Measurements from ENCODE around the gene XKR7. TPM values are rescaled to one million over a fixed set of nuclear protein-coding genes. Genes with fewer than 3 reads are reported as not detected.

Gene XKR7
- total RNA-seq, 1 donor: under 0.01 TPM

DNA sequence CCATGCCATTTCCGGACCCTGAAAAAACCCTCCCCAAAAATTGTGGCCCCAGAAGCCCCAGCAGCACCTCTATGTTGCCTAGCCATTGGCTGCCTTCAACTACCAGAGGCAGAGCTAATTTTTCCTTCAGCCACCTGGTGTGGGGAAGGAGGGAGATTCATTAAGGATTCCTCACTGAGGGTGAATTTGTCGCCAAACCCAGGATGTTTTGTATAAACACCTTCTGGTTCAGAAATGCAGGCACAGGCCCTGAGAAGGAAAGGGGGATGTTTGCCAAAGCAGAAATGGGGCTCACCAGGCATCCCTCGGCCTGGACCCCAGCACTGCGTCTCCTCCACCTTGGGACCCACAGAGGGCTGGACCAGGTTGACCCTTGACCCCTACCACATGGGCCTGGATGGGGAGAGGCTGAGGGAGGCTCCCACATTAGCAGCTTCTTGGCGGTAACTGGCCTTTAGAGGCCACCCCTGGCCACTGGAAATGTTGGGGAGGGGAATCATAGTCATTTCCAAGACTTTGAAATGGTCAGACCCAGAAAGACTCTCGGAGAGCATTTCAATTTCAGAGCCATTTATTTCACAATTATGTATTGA lies 14.3 kb upstream of the XKR7 start:
- TF ChIP-seq, protein P1, sequence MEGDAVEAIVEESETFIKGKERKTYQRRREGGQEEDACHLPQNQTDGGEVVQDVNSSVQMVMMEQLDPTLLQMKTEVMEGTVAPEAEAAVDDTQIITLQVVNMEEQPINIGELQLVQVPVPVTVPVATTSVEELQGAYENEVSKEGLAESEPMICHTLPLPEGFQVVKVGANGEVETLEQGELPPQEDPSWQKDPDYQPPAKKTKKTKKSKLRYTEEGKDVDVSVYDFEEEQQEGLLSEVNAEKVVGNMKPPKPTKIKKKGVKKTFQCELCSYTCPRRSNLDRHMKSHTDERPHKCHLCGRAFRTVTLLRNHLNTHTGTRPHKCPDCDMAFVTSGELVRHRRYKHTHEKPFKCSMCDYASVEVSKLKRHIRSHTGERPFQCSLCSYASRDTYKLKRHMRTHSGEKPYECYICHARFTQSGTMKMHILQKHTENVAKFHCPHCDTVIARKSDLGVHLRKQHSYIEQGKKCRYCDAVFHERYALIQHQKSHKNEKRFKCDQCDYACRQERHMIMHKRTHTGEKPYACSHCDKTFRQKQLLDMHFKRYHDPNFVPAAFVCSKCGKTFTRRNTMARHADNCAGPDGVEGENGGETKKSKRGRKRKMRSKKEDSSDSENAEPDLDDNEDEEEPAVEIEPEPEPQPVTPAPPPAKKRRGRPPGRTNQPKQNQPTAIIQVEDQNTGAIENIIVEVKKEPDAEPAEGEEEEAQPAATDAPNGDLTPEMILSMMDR (IDR thresholded peaks at IDR 0.05; ENCODE audit: extremely low read depth, low read depth, low read length): no peak

DNA sequence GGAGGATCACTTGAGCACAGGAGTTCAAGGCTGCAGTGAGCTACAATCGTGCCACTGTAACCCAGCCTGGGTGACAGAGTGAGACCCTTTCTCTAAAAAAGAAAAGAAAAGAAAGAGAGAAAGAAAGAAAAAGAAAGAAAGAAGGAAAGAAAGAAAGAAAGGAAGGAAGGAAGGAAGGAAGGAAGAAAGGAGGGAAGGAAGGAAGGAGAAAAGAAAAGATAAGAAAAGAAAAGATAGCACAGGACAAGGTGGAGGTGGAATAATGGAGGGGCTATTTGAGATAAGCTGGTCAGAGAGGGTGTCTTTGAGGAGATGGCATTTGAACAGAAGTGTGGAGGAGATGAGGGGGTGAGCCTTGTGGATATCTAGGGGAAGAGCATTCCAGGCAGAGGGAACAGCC lies 13.5 kb upstream of the XKR7 start:
- H4K20me1 ChIP-seq (ENCODE audit: insufficient read depth, low read length): peaks cover 12% of the 10 kb centered on the region
- no peak overlapping the region for H2AFZ ChIP-seq (ENCODE audit: low read length)
- H3K9me3 ChIP-seq (ENCODE audit: low read depth, low read length): no peaks in the 10 kb centered on the region
- H3K4me2 ChIP-seq (ENCODE audit: insufficient read depth, low read length): no peak overlapping the region
- no peak for DNase-seq (ENCODE audit: insufficient read length, low spot score, missing footprints)
- no peak overlapping the region for H3K4me3 ChIP-seq (ENCODE audit: insufficient read depth, low read length)
- TF ChIP-seq, protein P1 (IDR thresholded peaks at IDR 0.05; ENCODE audit: extremely low read depth, low read depth, low read length): no peak
- H3K36me3 ChIP-seq (ENCODE audit: insufficient read depth, low read length): no peaks in the 10 kb centered on the region
- H3K79me2 ChIP-seq (ENCODE audit: insufficient read depth, low read length): peaks cover 23% of the 10 kb centered on the region
- H3K27ac ChIP-seq (ENCODE audit: low read depth, low read length): no peak overlapping the region
- peaks cover 9% of the 10 kb centered on the region for H3K4me1 ChIP-seq (ENCODE audit: insufficient read depth, low read length)
- peaks cover under 1% of the 10 kb centered on the region for H3K27me3 ChIP-seq (ENCODE audit: insufficient read depth, low read length)

More for the DNA sequence above, 14.3 kb upstream of the XKR7 start:
- peaks cover 4% of the 10 kb centered on the region for H3K36me3 ChIP-seq (ENCODE audit: insufficient read depth, low read length)
- H4K20me1 ChIP-seq (ENCODE audit: insufficient read depth, low read length): peaks cover 13% of the 10 kb centered on the region
- H3K79me2 ChIP-seq (ENCODE audit: insufficient read depth, low read length): peaks cover 27% of the 10 kb centered on the region
- H3K4me1 ChIP-seq (ENCODE audit: insufficient read depth, low read length): peaks cover 9% of the 10 kb centered on the region
- DNase-seq (ENCODE audit: insufficient read length, low spot score, missing footprints): no peak
- H3K9me3 ChIP-seq (ENCODE audit: low read depth, low read length): no peaks in the 10 kb centered on the region
- H2AFZ ChIP-seq (ENCODE audit: low read length): no peak overlapping the region
- no peaks in the 10 kb centered on the region for H3K27me3 ChIP-seq (ENCODE audit: insufficient read depth, low read length)
- H3K27ac ChIP-seq (ENCODE audit: low read depth, low read length): no peak overlapping the region
- no peak overlapping the region for H3K4me3 ChIP-seq (ENCODE audit: insufficient read depth, low read length)
- no peak overlapping the region for H3K4me2 ChIP-seq (ENCODE audit: insufficient read depth, low read length)

DNA sequence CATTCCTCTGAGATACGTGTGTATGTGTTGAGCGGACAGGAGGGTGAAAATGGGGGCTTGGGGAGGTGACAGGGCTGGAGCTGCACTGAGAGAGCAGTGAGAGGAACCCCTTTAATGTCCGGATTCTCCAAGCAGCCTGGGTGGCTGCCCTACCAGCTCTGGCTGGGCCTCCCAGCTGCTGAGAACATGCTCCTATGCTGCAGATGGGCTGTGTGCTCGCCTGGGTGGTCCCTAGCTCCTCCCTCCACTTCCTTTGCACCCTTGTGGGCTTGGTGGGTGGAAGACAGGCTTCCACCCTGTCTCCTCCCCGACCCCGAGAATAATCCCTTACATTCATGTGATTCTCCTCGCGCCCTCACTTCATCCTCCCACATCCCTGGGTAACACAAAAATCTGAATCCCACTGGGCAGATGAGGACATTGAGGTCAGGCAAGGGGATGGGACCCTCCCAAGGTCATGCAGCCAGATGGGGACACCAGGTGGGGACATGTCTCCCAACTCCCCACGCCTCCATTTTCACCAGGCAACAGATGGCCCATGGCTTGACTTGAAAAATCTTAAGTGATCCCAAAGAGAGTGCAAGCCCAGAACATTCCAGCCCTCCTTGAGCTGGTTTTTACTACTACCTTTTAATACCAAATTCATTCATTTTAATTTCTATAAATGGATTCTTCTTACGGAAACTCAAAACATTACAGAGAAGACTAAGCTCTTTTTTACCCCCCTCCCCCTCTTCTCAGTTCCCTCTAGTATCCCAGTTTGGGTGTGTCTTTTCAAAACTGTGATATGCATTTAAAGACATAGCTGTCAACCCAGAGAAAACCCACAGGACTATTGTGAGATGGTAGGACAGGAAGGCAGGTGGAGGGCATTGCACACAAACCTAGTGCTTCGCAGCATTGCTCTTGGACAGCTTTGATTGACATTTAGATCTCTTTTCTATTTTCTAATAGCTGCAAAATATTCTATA lies 11.1 kb upstream of the XKR7 start:
- DNase-seq (ENCODE audit: insufficient read length, low spot score, missing footprints): no peak
- TF ChIP-seq, protein P1 (IDR thresholded peaks at IDR 0.05; ENCODE audit: extremely low read depth, low read depth, low read length): no peak
- no peak overlapping the region for H3K4me3 ChIP-seq (ENCODE audit: insufficient read depth, low read length)
- H3K27ac ChIP-seq (ENCODE audit: low read depth, low read length): no peak overlapping the region
- H3K27me3 ChIP-seq (ENCODE audit: insufficient read depth, low read length): peaks cover 7% of the 10 kb centered on the region
- no peaks in the 10 kb centered on the region for H3K79me2 ChIP-seq (ENCODE audit: insufficient read depth, low read length)
- H3K4me1 ChIP-seq (ENCODE audit: insufficient read depth, low read length): no peaks in the 10 kb centered on the region
- H3K4me2 ChIP-seq (ENCODE audit: insufficient read depth, low read length): no peak overlapping the region
- H3K9me3 ChIP-seq (ENCODE audit: low read depth, low read length): no peaks in the 10 kb centered on the region
- H4K20me1 ChIP-seq (ENCODE audit: insufficient read depth, low read length): no peaks in the 10 kb centered on the region
- no peak overlapping the region for H2AFZ ChIP-seq (ENCODE audit: low read length)
- no peaks in the 10 kb centered on the region for H3K36me3 ChIP-seq (ENCODE audit: insufficient read depth, low read length)

DNA sequence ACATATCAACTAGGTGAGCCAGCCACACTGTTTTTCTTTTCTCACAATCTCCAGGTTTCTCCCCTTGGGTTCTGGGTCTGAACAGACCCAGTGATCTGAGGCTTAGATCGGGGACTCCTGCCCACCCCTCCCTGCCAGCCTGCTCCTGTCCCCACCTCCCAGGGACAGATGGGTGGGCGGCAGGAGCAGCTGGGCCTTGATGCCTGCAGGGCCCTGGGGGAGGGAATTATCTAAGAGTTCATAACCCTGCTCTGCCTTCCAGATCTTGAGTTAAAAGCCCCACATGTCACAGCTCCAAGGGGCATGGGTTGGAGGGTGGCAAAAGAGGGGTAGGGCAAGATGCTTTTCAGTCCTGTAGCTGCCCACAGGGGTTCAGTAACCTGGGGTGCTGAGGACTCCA lies 5.2 kb upstream of the XKR7 start:
- no peak overlapping the region for H3K4me2 ChIP-seq (ENCODE audit: insufficient read depth, low read length)
- peaks cover 27% of the 10 kb centered on the region for H3K27me3 ChIP-seq (ENCODE audit: insufficient read depth, low read length)
- no peaks in the 10 kb centered on the region for H3K9me3 ChIP-seq (ENCODE audit: low read depth, low read length)
- H3K79me2 ChIP-seq (ENCODE audit: insufficient read depth, low read length): no peaks in the 10 kb centered on the region
- H2AFZ ChIP-seq (ENCODE audit: low read length): no peak overlapping the region
- H4K20me1 ChIP-seq (ENCODE audit: insufficient read depth, low read length): peaks cover 3% of the 10 kb centered on the region
- no peaks in the 10 kb centered on the region for H3K36me3 ChIP-seq (ENCODE audit: insufficient read depth, low read length)
- H3K27ac ChIP-seq (ENCODE audit: low read depth, low read length): no peak overlapping the region
- no peak overlapping the region for H3K4me3 ChIP-seq (ENCODE audit: insufficient read depth, low read length)
- H3K4me1 ChIP-seq (ENCODE audit: insufficient read depth, low read length): no peaks in the 10 kb centered on the region
- TF ChIP-seq, protein P1 (IDR thresholded peaks at IDR 0.05; ENCODE audit: extremely low read depth, low read depth, low read length): no peak
- no peak for DNase-seq (ENCODE audit: insufficient read length, low spot score, missing footprints)

All from osteoblast (primary cell).